NCI-H460 (cell line): ENCODE measurements around the gene URAD. TPM values are rescaled to one million over a fixed set of nuclear protein-coding genes. Genes with fewer than 3 reads are reported as not detected.
"Not testable (repeated sequence)": the region's sequence is repeated elsewhere in the genome, so short reads cannot be mapped to it uniquely, and the experiment has no call there.

Experiments
- DNase-seq: peaks from one replicate; pipeline ENCODE4 v3.0.0-alpha.2; 2016; ENCODE audit warnings: low read depth; ENCODE audit errors: extremely low read depth
- total RNA-seq: library from RNA; depleted of rRNA; stranded (reverse); fragments of >200 nt; shearing (Covaris generic); gene quantifications from 2 replicates; pipeline ENCODE4 v1.2.3, GENCODE V29; 2014

Gene URAD
- total RNA-seq, 1 experiment from 2014 or later: not detected

- no peak for DNase-seq
Observed at GRCh38 chr13:27971776-27972477, 16.6 kb downstream of the URAD start.

GRCh38 chr13:27971236-27971645, 17.3 kb downstream of the URAD start:
- DNase-seq: no peak

GRCh38 chr13:27970382-27971235, 17.9 kb downstream of the URAD start:
- no peak for DNase-seq

GRCh38 chr13:27969866-27970229, 18.6 kb downstream of the URAD start:
- no peak for DNase-seq

GRCh38 chr13:27969082-27969865, 19.2 kb downstream of the URAD start, which contains the start of gene CDX2:
Gene CDX2, minus strand, starts transcription at chr13:27969315. Its CDS starts 309 bp downstream, at chr13:27969006.
- DNase-seq: no peak

GRCh38 chr13:27968316-27969081, 20.0 kb downstream of the URAD start:
- no peak for DNase-seq

- DNase-seq: no peak
Observed at GRCh38 chr13:27967736-27968315, 20.7 kb downstream of the URAD start.

GRCh38 chr13:27967203-27967735, 21.2 kb downstream of the URAD start:
- DNase-seq: no peak

GRCh38 chr13:27966641-27967202, 21.8 kb downstream of the URAD start:
- DNase-seq: no peak

- no peak for DNase-seq
Observed at GRCh38 chr13:27965740-27966640, 22.5 kb downstream of the URAD start.

- DNase-seq: no peak
Observed at GRCh38 chr13:27965343-27965739, 23.2 kb downstream of the URAD start.

GRCh38 chr13:27964741-27965323, 23.7 kb downstream of the URAD start:
- DNase-seq: no peak

GRCh38 chr13:27964206-27964605, 24.3 kb downstream of the URAD start:
- not testable (repeated sequence) for DNase-seq

GRCh38 chr13:27963491-27963890, 25.0 kb downstream of the URAD start:
- no peak for DNase-seq

- DNase-seq: no peak
Observed at GRCh38 chr13:27962982-27963381, 25.5 kb downstream of the URAD start.

GRCh38 chr13:27962128-27962841, 26.2 kb downstream of the URAD start:
- no peak for DNase-seq
